ENCODE measurements around the gene NEK6. TPM values are rescaled to one million over a fixed set of nuclear protein-coding genes. Genes with fewer than 3 reads are reported as not detected.

The NEK6 gene
- total RNA-seq, result 26.2 TPM

GRCh38 chr9:124257844-124258606 is at the start of gene NEK6:
Gene NEK6 (plus strand): TSS chr9:124257949. CDS start chr9:124301965, 44,016 bp downstream.
- no peak for DNase-seq

DNA sequence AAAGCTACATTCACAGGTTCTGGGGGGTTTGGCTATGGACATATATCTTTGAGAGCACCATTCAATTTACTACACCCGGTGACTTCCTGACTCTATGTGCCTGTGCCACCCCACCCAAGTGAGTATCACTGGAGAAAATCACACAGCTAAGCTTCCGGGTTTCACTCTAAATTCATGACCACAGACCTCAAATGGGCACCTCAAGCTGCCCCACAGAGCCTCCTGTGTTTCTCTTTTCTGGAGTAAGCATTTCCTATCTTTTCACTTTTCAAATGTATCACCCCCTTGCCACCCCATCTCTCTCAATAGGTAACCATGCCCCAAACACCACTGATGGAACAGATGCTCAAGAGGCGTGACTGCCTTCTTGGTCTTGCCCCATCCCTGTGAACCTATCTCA is 49.2 kb upstream of the NEK6 start:
- DNase-seq, result no peak

DNA sequence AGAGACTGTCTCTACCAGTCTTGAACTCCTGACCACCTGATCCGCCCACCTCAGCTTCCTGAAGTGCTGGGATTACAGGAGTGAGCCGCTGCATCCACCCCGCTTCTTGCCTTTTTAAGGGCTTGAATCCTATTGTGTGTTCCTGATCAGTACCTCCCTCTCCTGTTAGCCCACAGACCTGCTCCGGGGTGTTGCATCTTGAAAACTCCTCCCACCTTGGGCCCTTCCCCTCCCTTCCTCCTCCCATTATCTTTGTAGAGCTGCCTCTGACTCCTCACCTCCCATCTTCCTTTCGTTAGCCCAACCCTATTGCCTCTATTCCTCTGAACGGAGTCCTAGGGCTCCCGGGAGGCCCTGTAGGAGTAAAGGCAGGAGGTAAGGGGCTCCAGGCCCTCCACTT is 48.5 kb upstream of the NEK6 start:
- no peak for DNase-seq

DNA sequence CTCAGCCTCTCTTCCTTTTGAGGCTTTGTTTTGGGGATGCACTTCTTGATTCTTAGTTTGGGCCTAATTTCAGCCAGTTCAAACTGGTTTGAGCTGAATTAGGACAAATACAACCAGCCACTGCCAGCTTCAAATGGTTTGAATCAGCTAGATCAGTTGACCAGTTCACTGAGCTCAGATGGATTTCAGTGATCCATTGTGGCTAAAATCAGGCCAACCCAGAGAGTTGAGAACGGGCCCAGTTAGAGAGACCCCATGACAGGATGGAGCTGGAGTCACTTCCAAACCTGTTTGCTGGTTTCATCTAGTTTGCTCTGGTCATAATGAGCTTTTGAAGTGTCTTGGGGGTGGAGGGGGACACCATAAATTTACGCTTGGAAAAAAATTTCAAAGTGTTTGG is 48.0 kb upstream of the NEK6 start:
- no peak for DNase-seq

GRCh38 chr9:124210697-124211096 is 47.1 kb upstream of the NEK6 start:
- DNase-seq, result no peak

GRCh38 chr9:124212381-124213050 is 45.2 kb upstream of the NEK6 start:
- no peak for DNase-seq

- DNase-seq, result no peak
Measured at GRCh38 chr9:124213396-124213795, 44.4 kb upstream of the NEK6 start.

GRCh38 chr9:124214116-124214515 is 43.6 kb upstream of the NEK6 start:
- no peak for DNase-seq

DNA sequence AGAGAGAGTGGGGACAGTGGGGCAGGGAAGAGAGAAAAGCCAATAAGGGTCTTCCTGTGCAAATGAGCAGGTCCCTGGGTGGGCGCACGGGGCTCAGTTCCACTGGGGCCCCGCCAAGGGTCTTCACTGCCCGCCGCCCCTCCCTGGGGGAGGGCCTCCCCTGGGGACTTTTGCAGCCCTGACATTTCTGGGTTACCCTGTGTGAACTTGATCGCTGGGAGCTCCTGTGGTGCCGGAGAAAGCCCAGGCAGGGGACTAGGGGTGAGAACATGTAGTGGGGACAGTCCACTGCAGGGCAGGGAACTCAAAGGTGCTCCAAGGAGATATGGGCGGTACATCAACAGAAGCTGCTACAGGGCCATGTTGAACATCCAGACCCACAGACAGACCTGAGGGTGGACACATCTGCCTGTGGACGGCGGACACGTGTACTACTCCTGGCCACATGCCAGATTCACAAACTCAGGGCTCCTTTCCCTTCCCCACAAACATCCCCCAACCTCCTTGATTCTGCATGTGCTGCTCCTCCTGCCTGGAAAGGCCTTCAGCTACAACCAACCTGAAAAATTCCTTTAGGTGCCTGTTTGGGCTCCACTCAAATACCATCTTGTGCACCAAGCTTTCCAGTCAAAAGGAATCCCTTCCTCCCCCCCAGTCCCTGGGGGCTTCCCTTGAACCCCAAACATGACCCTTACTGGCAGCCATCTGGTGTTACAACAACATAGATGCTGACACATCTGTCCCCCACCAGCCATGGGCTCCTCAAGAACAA is 43.0 kb upstream of the NEK6 start:
- DNase-seq, result no peak

- no peak for DNase-seq
Measured at GRCh38 chr9:124215368-124215910, 42.3 kb upstream of the NEK6 start.

DNA sequence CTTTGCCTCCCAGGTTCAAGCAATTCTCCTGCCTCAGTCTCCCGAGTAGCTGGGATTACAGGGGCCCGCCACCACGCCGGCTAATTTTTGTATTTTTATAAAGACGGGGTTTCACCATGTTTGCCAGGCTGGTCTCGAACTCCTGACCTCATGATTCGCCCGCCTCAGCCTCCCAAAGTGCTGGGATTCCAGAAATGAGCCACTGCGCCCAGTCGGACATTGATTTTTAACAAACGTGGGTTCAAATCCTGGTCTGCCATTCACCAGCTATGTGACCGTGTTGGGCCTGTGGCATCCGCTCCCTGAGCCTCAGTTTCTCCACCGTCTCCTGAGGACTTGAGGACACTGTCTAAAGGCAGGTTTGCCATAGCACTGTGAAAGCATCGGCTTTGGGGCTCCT is 41.8 kb upstream of the NEK6 start:
- no peak for DNase-seq

DNA sequence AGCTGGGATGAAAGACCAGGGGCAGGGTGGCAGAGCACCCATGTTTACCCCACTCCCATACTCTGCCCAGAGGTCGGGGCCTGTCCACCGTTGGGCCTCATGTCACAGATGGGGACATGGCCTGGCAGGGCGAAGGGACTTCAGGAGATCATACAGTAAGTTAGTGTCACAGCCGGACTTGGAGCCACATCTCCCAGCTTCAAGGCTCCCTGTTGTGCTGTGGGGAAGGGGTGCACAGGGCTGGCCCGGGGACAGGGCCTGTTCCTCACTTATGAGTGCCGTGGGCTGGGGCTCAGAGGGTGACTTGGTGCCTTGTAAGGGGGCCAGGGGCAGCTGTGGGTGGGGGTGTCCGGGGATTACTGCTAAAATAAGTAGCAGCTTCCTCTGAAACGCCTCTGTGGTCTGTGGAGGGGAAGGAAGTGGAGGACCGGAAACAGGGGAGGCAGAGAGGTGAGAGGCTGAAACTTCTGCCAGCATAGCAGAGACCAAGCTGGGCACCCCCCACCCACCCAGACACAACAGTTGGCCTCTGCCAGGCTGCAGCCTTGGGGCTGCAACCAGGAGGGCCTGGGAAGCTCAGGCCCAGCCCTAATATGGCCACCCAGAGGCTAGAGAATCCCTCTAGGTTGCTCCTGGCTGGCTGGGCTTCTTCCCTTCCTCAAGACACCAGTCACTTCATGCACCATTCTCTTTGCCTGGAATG is 41.1 kb upstream of the NEK6 start:
- DNase-seq, result no peak

DNA sequence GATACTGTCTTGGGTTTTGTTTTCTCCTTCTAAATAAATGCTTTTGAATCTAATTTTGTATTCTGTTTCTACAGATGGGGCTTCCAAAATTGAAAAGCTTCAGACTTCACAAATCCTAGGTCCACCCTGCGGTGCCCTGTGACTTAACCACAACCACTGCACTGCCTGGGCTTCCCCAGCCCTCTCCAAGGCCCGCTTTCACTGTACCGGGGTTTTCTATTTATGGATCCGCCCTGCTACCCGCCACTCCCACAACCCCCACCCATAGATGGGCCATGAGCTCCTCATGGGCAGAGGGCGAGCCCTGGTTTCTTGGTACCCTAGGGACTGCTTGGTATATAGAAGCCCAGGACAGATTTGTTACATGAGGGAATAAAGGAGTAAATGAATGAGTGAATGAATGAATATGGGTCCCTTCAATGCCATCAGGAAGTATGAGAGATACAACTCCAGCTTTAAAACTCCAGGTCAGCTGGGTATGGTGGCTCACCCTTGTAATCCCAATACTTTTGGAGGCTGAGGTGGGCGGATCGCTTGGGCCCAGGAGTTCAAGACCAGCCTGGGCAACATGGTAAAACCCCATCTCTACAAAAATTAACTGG is 39.8 kb upstream of the NEK6 start:
- no peak for DNase-seq

DNA sequence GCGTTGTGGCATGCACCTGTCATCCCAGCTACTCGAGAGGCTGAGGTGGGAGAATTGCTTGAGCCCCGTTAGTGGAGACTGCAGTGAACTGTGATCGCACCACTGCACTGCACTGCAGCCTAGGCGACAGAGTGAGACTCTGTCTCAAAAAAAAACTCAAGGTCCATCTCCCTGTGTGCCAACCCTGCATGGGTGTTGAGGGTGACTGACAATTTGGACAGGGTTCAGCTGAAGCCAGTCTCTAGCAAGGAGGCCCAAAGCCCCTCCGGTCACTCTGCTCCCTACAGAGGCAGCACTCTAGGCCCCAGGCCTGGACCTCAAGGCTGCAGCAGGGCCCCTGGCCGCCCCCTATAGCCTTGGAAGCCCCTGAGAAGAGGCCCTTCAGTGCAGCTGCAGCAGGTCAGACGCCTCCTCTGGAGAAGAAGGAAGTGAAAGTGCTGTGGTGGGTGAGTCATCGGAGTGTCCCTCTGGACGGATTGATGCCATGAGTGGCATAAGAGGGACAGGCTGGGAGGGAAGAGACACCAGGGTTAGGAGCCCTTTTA is 39.2 kb upstream of the NEK6 start:
- peak; percentile 16 for DNase-seq

DNA sequence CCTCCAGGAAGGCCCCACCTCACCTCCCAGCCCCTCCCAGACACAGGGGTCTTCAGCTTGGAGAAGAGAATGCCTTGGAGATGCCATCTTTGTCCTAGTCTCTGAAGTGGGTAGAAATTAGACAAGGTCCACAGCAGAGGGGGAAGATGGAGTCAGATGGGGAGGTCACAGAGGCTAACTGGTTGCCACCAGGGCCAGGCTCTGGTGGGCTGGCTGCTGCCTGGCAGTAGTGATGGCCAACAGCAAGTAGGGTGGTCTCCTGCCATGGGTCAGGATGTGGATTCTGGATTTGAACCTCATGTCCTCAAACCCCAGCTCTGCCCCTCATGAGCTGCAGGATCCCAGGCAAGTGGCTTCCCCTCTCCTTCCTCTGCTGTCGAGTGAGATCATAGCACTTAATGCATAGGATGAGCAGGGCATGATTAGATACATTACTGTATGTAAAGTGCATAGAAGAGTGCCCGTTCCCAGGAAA is 38.7 kb upstream of the NEK6 start:
- no peak for DNase-seq

- DNase-seq, result no peak
Measured at GRCh38 chr9:124220946-124221451, 36.8 kb upstream of the NEK6 start.

GRCh38 chr9:124221676-124222075 is 36.1 kb upstream of the NEK6 start:
- DNase-seq, result no peak

DNA sequence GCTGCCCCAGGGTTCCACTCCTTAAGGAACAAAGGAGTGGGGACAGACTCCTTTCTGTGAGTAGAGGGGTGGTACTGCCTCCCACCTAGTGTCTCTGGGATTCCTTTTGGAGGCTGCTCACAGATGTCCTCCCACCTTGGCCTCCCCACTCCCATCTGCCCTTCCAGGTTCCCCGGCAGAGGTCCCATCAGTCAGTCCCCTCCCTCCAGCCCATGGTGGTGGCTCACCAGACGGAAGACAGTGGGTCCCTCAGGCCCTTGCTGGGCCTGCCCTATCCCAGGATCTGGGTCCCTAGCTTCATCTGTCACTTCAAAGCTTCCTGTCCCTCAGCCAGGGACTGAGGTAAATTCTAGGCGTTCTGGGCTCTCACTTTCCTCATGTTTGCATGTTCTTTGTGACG is 35.6 kb upstream of the NEK6 start:
- DNase-seq, result no peak

- DNase-seq, result peak; percentile 35
Measured at GRCh38 chr9:124222918-124223720, 34.6 kb upstream of the NEK6 start.

GRCh38 chr9:124225945-124226344 is 31.8 kb upstream of the NEK6 start:
- DNase-seq, result no peak
